ENCODE data around the gene ASTL. TPM values are rescaled to one million over a fixed set of nuclear protein-coding genes. Genes with fewer than 3 reads are reported as not detected.
"Not testable (repeated sequence)": the region's sequence is repeated elsewhere in the genome, so short reads cannot be mapped to it uniquely, and the experiment has no call there.

The ASTL gene
- polyA plus RNA-seq (ENCODE audit: insufficient read length in 10 of 10), result under 1 TPM in 5 of 10 donors, not detected in 5; 0.11 to 0.23 (median 0.18) TPM
- long read RNA-seq, donor 1, result 0 reads
- long read RNA-seq, donor 2, result 0 reads
- long read RNA-seq, donor 3, result 0 reads
- long read RNA-seq, donor 4, result 0 reads
- long read RNA-seq, donor 5, result 0 reads
- long read RNA-seq, donor 6, result 0 reads
- long read RNA-seq, donor 7, result 0 reads
- long read RNA-seq, donor 8, result 0 reads
- long read RNA-seq, donor 9, result 0 reads

DNA sequence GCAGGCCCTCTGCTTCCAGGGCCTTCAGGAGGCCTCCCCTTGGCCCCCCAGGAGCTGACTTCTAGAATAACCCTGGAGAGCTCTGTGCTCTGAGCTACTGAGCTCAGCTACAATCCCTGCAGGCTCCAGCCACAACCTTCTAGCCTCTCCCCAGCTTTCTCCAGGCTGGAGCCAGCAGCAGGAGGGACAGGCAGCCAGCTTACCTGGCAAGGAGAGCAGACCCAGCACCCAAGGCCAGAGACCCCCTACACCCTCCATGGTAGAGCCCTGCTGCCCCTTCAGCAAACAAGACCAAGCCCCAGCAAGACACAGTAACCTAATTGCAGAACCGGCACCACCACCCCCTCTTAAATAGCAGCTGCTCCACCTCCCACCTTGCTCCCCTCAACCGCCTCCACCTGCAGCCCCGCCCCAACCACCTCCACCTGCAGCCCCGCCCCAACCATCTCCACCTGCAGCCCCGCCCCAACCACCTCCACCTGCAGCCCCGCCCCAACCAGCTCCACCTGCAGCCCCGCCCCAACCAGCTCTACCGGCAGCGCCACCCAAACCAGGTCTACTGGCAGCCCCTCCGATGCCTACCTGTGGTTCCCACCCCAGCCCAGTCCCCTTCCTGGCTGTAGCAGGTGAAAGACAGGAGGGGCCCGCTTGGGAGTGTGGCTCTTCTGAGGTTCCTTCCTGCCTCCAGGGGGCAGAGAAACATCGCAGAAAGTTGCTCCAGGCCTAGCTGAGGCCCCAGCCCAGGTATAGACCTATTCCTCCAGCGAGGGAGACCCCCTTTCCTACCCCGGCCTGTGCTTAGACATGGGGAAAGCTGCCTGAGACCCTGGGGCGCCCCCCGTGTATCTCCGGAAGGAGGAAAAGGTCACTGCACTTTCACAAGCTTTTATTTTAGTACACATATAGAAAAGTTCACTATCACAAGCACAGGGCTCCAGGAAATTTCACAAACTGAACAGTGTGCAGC is at the start of gene ASTL:
Gene ASTL (minus strand): TSS at position 324 of the 967 bp plus-strand sequence. CDS start 66 bp downstream, at position 258.
- peak in 2 of 3 donors; percentile 32 to 43 for DNase-seq

DNA sequence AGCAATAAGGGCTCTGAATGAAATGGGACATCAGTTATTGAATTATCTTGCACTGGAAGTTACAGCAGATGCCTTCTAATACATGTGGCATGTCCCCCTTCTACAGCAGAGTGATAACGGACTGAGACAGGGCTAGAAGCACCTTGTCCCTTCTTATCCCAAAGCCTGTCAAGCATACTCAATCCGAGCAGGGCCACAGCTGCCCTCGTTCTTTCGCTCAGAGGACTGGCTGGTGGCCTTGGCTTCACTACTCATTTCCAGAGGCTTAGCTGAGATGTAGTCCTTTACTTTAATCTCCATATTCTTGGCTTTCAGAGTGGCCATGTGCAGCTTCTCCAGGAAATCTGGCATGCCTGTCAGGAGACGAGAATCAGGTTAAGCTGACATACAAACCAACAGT is 48.3 kb upstream of the ASTL start:
- DNase-seq, result no peak

DNA sequence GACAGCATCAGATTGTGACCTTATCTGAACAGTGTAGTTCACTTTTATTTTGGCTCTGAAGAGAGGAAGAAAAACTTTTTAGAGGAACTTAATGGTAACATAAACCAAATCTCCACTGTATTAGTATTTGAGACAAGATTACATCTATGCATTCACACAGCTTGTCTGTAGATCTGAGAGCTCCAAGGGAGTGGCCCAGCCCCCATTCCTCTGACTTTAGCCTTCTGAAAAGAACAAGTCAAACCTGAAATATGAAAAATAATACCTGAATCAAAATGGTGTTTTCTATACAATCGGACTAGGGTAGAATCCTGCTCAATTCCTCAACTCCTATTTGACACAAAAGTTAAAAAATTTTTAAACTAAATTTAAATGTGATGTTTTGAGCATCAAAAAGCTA is 47.2 kb upstream of the ASTL start:
- DNase-seq, result no peak

DNA sequence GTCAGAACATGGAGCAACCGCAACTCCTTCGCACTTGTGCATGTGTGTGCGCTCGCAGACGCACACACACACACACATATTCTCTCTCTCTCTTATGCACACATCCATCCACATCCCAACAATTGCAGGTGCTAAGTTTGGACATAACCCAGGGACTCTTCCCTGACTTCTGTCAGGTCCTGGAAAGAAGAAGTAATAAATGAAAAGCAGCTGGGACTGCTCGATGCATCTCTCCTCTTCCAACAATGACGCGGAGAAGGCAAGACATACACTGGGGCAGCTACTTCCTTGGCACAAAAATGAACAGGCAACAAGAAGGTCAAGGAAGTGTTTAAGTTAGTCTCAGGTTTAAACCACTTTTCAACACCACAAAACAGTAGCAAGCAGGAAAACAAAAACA is 46.7 kb upstream of the ASTL start:
- DNase-seq, result no peak

DNA sequence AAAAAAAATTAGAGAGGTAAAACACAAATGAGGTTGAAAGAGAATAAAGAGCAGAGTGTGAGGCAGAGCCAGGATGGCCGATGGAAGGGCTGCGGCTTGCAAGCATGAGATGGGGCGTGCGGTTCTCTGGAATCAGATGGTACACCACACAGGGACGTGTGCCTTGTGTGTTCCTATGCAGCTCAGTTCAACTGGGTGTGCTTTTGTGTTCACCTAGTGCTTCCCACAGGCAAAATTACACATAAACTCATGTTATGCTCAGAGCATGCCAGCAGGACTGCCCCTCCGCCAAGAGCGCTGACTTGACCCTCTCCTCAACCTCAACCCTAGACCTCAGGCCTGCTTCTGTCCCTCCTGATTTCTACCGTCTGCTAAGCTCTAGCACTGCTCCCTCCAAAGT is 45.9 kb upstream of the ASTL start:
- DNase-seq, result no peak

DNA sequence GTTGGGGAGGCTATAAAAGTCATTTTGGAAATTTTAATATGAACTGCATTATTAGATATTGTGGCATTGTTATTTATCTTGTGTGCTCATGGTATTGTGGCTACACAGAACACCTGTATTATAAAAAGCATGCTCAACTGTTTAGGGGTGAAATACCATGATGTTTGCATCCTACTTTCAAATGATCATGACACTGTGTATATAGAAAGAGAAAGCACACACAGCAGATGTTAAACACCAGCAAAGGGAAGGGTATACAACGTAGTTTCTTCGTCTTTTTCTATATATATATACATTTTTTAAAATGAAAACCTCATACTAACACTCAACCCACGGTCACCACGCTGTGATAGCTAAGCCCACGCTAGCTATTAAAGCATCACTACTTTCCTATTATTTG is 43.2 kb upstream of the ASTL start:
- no peak for DNase-seq

DNA sequence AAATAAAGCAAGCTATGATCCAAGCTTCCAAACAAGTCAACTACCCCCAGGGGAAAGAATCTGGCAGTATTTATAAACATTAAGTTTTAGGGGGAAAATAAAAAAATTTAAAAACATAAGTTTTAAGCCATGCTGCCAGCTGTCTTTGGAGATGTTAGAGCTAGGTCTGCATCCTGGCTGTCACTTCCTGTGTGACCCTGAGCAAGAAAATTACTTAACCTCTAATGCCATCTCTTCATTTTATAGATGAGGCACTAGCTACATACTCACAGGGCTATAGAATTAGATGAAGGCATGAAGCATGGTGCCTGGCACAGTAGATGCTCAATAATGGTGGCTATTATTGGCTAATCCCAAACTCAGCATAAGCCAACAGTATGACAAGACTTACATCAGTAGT is 42.2 kb upstream of the ASTL start:
- no peak for DNase-seq

DNA sequence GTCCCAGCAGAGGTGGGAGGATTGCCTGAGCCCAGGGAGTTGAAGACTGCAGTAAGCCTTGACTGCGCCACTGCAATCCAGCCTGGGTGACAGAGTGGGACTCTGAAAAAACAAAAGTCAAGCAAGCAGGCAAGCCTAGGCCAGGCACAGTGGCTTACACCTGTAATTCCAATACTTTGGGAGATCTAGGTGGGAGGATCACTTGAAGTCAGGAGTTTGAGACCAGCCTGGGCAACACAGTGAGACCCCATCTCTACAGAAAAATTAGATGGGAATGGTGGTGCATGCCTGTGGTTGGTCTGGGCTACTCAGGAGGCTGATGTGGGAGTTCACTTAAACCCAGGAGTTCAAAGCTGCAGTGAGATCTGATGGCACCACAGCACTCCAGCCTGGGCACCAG is 41.7 kb upstream of the ASTL start:
- no peak for DNase-seq

DNA sequence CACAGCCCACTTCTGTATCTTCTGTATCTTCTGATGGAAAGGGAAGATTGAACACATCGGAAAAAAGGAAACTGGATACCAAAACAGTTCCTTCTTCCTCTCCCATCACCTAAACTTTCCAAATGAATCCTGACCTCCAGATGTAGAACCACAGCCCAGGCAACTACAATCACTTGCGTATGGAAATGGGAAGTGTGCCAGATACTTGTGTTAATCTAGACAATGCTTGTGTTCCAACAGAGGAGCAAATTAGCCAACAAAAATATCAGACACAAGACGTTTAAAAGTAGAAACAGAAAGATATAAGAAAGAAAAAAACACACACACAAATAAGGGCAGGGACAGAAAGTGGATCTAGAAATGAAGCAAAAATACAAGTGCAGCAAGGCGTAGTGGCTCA is 38.4 kb upstream of the ASTL start:
- no peak for DNase-seq

DNA sequence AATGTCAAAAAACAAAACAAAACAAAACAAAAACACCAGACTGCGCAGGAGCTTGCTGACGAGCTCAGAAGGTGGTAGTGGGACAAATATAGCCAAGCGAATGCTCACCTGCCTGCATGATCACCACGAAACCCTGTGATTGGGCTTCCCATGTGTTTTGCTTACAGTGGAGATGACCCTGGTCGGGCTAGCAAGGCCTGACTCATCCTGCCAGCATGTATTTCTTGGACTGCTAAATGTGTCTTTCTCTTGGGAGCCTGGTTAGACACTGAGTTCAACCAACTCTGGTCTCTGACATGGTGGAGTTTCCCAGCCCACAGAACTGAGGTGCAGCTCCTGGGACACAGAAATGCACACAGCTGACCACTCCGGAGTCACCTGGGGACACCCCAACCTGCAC is 37.6 kb upstream of the ASTL start:
- no peak for DNase-seq

DNA sequence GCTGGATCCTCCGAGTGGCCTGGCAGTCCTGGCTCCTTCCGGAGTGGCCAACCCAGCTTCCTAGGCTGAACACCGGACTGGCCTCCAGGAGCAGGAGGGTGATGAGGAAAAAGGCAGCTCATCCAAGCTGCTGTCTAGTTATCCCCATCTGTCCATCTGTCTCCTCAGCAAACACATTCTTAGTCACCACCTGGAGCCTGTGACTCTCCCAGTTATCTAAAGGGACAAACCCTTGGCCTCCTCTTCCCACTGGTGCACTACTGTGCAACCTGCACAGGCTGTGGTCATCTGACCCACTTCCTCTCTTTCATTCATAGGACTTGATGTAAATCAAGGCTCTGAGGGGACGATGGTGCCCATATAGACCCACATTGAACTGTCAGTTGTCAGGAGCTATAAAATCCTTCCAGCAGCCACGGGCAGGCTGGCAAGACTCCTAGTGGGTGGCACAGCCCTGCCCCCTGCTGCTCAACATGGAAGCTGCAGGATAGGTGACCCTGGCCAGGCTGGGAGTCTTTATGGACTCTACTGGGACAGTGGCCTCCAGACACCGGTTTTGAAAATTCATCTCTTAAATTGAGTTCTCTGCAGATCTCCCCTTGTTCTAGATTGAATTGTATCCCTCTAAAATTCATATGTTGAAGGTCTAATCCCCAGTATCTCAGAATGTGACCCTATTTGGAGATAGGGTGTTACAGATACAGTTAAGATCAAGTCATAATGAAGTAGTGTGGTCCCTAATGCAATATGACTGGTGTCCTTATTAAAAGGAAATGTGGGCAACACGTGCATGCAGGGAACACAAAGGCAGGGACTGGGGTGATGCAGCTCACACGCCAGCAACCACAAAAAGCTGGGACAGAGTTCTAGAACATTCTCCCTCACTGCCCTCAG is 36.2 kb upstream of the ASTL start:
- peak; percentile 49 to 65 (median 52) for DNase-seq

DNA sequence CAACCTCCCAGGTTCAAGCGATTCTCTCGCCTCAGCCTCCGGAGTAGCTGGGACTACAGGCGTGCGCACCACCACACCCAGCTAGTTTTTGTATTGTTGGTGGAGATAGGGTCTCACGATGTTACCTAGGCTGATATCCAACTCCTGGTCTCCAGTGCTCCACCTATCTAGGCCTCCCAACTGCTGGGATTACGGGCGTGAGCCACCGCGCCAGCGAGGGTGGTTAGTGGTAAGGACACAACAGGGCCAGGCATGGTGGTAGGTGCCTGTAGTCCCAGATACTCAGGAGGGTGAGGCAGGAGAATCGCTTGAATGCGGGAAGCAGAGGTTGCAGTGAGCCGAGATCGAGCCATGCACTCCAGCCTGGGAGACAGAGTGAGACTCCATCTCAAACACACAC is 33.5 kb upstream of the ASTL start:
- DNase-seq, result no peak

DNA sequence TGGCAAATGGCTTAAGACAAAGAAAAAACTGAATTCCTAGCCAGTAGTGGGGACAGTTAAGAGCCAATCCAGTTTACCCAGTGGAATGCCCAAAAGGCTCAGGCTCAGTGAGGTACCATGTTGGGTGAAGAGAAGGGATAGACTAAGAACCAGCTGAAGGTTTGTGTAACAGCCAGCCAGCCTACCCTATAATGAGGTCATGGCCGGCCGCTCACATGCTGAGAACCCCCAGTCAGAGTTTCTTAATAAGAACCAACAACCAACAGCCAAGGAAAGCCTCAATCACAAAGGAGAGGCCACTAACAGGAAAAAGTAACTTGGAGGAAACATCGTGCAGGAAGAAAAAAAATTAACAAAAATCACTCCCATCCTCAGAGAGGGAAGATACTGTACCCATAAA is 32.3 kb upstream of the ASTL start:
- DNase-seq, result no peak

DNA sequence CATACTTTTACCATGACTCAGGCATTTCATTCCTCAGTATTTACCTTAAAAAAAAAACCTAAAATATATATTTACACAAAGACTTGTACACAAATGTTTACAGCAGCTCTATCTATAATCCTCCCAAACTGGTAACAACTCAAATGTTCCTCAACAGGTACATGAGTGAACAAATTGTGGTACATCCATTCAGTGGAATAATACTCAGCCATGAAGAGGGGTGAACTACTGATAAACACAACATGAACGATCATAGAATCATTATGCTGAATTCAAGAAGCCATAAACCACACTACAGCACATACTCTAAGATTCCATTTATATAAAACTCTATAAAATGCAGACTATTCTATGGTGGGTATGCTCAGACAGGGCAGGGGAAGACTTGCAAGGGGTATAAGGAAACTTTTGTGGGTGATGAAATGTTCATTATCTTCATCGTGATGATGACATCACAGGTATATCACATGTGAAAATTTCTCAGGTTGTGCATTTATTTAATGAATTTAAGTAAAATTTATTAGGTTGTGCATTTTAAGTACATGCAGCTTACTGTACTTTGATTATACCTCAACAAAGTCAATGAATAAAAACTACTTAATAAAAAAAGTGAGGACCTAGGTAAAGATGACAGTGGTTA is 31.7 kb upstream of the ASTL start:
- no peak for DNase-seq

DNA sequence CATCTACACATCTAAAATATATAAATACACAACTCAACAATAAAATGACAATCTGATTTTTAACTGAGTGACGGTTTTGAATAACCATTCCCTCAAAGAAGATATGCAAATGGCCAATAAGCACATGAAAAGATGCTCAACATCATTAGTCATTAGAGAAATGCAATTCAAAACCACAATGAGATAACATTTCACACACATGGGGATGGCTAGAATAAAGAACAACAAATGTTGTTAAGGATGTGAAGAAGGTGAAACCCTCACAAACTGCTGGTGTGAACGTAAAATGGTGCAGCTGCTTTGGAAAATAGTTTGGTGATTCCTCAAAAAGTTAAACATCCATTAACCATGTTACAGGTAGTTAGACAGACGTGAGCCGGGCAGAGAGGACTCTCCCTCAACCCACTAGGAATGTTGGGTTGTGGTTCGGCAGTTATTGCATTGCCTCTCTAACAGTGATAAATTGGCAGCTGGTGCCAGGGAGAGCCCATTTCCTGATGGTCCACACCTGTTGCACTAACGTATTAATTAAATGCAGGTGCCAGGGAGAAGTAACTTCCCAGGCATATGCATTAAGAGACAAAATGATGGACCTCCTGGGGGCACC is 29.2 kb upstream of the ASTL start:
- no peak for DNase-seq

DNA sequence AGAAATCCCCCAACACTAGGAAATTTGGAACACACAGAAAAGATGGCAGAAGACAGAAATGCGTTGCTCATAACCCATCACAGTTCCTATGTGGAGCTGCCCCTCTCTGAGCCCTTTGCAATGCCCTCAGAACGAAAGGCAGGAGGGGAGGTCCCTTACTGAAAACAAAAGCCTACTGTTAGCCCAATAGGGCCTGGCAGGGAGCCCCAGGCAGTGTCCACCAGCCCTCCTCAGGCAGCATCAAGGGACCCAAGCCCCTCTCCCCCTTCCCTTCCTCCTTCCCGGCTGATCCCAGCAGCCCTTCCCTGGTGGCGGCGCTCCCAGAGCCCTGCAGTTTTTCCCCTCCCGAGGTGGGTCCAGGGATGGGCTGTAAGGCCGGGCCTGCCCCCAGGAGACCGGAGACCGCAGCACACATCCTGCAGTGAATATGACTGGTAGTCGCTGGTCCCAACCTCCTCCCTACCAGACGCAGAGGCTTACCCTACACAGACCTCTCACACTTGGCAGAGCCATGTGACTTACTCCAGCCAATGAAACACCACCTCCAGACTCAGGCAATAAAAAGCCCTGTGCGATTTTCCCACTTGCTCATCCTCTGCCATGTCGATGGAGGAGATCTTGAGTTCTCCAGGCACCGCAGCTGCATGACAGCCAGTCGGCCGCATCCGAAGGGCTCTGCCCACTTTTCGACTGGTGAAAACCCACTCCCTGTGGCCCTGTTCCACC is 26.3 kb upstream of the ASTL start:
- no peak for DNase-seq

DNA sequence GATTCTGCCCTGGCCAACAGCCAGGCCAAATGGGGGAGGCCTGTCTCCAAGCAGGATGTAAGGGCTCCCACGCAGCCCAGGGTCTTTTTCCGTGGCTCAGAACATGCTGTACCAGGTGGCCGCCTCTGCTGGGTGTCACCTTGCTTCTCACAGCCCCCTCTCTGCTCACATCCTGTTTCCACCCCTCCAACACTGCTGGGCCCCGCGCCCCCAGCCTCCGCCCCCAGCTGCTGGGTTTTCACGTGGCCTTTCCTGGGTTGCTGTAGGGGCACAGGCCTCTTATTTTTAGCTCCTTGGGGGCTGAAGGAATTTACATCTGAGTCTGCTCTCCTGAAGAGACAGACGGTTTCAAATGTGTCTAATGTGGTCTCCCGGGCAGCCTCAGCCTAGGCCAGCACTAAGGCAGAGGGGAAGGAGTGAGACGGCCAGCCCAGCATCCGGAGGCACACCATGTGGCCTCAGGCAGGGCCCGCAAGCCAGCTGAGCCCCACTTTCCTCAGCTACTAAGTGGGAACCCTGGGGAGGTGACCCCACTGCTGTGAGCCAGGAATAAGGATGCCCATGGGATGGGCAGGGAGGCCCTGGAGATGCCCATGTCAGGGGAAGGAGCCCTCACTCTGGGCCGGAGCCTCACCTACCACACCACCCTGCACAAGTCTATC is 25.6 kb upstream of the ASTL start:
- peak in 1 of 3 donors; percentile 62 for DNase-seq

DNA sequence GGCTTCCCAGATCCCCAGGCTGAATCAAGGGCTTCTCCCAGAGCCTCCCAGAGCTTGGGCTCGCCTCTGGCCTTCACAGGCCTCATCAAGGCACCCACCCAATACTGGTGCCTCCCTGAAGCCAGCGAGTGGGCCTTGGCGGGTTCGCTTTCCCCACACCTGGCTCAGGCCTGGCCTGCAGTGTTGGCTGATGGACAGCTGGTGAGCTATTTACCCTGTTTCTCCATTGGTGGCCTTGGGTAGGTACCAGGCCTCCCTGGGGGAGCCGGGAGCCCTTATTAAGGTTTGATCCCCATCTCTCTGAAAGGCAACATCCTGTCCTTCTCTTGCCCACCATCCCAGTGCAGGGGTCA is 25.1 kb upstream of the ASTL start:
- DNase-seq, result no peak

DNA sequence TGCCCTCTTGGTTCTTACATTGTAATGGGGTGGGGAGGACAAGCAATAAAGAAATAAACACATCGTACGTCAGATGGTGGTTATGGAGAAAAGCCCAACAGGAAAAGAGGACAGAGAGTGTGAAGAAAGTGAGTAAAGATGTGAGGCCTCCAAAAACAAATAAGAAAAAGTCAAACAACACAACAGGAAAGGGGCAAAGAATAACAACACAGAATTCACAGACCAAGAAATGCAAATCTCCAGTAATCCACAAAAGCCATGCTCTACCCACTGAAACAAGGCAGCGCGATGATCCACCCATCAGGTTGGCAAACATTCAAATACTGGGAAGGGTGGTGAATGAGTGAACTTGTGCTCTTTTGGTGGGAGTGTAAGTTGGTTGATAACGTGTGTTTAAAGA is 23.6 kb upstream of the ASTL start:
- DNase-seq, result no peak

DNA sequence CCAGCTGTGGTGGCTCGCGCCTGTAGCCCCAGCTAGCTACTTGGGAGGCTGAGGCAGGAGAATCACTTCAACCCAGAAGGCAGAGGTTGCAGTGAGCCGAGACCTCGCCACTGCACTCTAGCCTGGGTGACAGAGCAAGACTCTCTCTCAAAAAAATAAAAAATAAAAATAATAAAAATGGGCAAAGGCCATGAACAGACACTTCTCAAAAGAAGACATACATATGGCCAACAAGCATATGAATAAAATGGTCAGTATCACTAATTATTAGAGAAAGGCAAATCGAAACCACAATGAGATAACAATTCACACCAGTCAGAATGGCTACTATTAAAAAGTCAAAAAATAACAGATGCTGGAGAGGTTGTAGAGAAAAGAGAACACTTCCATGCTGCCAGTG is 22.1 kb upstream of the ASTL start:
- not testable (repeated sequence) for DNase-seq

All from muscle of back (tissue), 13 donors.